HEK293 (cell line): Measurements from ENCODE around the gene LAT.

Source experiments
- CTCF ChIA-PET: fragments of 350-600 bp; formaldehyde crosslinking; extraction: SDS; loops from one replicate; lab custom pipeline; 2021; ENCODE audit warnings: antibody characterized with exemption; lab: Yijun Ruan, JAX
- POLR2A ChIA-PET: fragments of 300-600 bp; formaldehyde crosslinking; extraction: SDS; loops from one replicate; lab custom pipeline; 2020; ENCODE audit warnings: antibody characterized with exemption, inconsistent platforms; lab: Yijun Ruan, JAX
- H3K27ac ChIP-seq: fragments of 200-500 bp; sonication (Bioruptor generic); 2 replicates; pipeline ENCODE4 v1.5.1; 2014; ENCODE audit warnings: low read depth, low read length, control low read depth, inconsistent platforms; ENCODE audit errors: extremely low read depth
- H3K36me3 ChIP-seq, 2 experiments: fragments of 200-500 bp in 1 of 2; sonication (Bioruptor generic) in 1 of 2; 1 replicate in 1 of 2; 2 replicates in 1 of 2; pipeline ENCODE4 v1.5.1; 2014 to 2017; ENCODE audit warnings: inconsistent platforms in 2 of 2, low read length in 2 of 2; ENCODE audit not compliant: control insufficient read depth in 2 of 2, insufficient read depth in 1 of 2
- H3K4me1 ChIP-seq: fragments of 200-500 bp; sonication (Bioruptor generic); 2 replicates; pipeline ENCODE4 v1.5.1; 2014; ENCODE audit warnings: mild to moderate bottlenecking, low read length, inconsistent platforms; ENCODE audit not compliant: control insufficient read depth, insufficient read depth
- H3K4me3 ChIP-seq: 2 replicates; pipeline ENCODE4 v1.5.1; 2011; ENCODE audit warnings: low read depth, mild to moderate bottlenecking, control low read depth, low read length, moderate library complexity
- H3K9me3 ChIP-seq: fragments of 200-500 bp; sonication (Bioruptor generic); 2 replicates; pipeline ENCODE4 v1.5.1; 2014; ENCODE audit warnings: low read depth, low read length, inconsistent platforms; ENCODE audit not compliant: control insufficient read depth, insufficient read depth
- BCL11B ChIP-seq: fragments of 450-650 bp; formaldehyde crosslinking; IDR thresholded peaks from 2 replicates; pipeline ENCODE4 v1.5.1; 2016; ENCODE audit warnings: low read depth, missing biosample characterization, missing genetic modification characterization
- HOXA7 ChIP-seq: sonication (generic); formaldehyde crosslinking; IDR thresholded peaks from 2 replicates; pipeline ENCODE4 v1.8.1; 2022; ENCODE audit warnings: missing genetic modification reagents, borderline replicate concordance
- KLF16 ChIP-seq: fragments of 450-650 bp; formaldehyde crosslinking; IDR thresholded peaks from 2 replicates; pipeline ENCODE4 v1.5.1; 2017; ENCODE audit warnings: missing biosample characterization, missing genetic modification characterization
- YY1 ChIP-seq: fragments of 450-650 bp; formaldehyde crosslinking; IDR thresholded peaks from 2 replicates; pipeline ENCODE4 v1.5.1; 2018; ENCODE audit warnings: missing biosample characterization, missing genetic modification characterization
- ZBTB10 ChIP-seq: fragments of 450-650 bp; formaldehyde crosslinking; IDR thresholded peaks from 2 replicates; pipeline ENCODE4 v1.5.1; 2016; ENCODE audit warnings: missing biosample characterization, missing genetic modification characterization
- ZFP37 ChIP-seq: fragments of 450-650 bp; formaldehyde crosslinking; IDR thresholded peaks from 2 replicates; pipeline ENCODE4 v1.5.1; 2016; ENCODE audit warnings: missing biosample characterization, missing genetic modification characterization
- ZNF112 ChIP-seq: fragments of 450-650 bp; formaldehyde crosslinking; IDR thresholded peaks from 2 replicates; pipeline ENCODE4 v1.5.0; 2017; ENCODE audit warnings: missing biosample characterization, missing genetic modification characterization
- ZNF121 ChIP-seq: fragments of 450-650 bp; formaldehyde crosslinking; IDR thresholded peaks from 2 replicates; pipeline ENCODE4 v1.5.1; 2016; ENCODE audit warnings: missing biosample characterization, missing genetic modification characterization
- ZNF311 ChIP-seq: fragments of 450-650 bp; formaldehyde crosslinking; IDR thresholded peaks from 2 replicates; pipeline ENCODE4 v1.5.1; 2017; ENCODE audit warnings: missing biosample characterization, missing genetic modification characterization, borderline replicate concordance
- ZNF391 ChIP-seq: fragments of 450-650 bp; formaldehyde crosslinking; IDR thresholded peaks from 2 replicates; pipeline ENCODE4 v1.5.1; 2016; ENCODE audit warnings: low read depth, missing biosample characterization, missing genetic modification characterization, borderline replicate concordance
- ZNF521 ChIP-seq: fragments of 450-650 bp; formaldehyde crosslinking; IDR thresholded peaks from 2 replicates; pipeline ENCODE4 v1.5.1; 2017; ENCODE audit warnings: missing biosample characterization, mild to moderate bottlenecking, missing genetic modification characterization
- ZNF544 ChIP-seq: fragments of 450-650 bp; formaldehyde crosslinking; IDR thresholded peaks from 2 replicates; pipeline ENCODE4 v1.5.0; 2017; ENCODE audit warnings: missing biosample characterization, missing genetic modification characterization
- ZNF585B ChIP-seq: fragments of 450-650 bp; formaldehyde crosslinking; IDR thresholded peaks from 2 replicates; pipeline ENCODE4 v1.5.1; 2016; ENCODE audit warnings: missing biosample characterization, missing genetic modification characterization
- ZNF624 ChIP-seq: fragments of 450-650 bp; formaldehyde crosslinking; IDR thresholded peaks from 2 replicates; pipeline ENCODE4 v1.5.1; 2017; ENCODE audit warnings: missing biosample characterization, missing genetic modification characterization
- ZNF626 ChIP-seq: fragments of 450-650 bp; sonication (Bioruptor Pico); formaldehyde crosslinking; IDR thresholded peaks from 2 replicates; pipeline ENCODE4 v1.5.1; 2018; ENCODE audit warnings: missing biosample characterization, missing genetic modification characterization, inconsistent platforms
- TF ChIP-seq, protein P1 (sequence below): fragments of 450-650 bp; formaldehyde crosslinking; IDR thresholded peaks from 2 replicates; pipeline ENCODE4 v1.5.1; 2016; ENCODE audit warnings: missing biosample characterization, missing genetic modification characterization
- TF ChIP-seq, protein P2 (sequence below): fragments of 450-650 bp; formaldehyde crosslinking; IDR thresholded peaks from 2 replicates; pipeline ENCODE4 v1.5.1; 2016; ENCODE audit warnings: missing biosample characterization, missing genetic modification characterization, low read depth
- TF ChIP-seq, protein P3 (sequence below): fragments of 450-650 bp; formaldehyde crosslinking; IDR thresholded peaks from 2 replicates; pipeline ENCODE4 v1.5.1; 2016; ENCODE audit warnings: missing biosample characterization, missing genetic modification characterization, borderline replicate concordance
- TF ChIP-seq, protein P4 (sequence below): fragments of 450-650 bp; formaldehyde crosslinking; IDR thresholded peaks from 2 replicates; pipeline ENCODE4 v1.5.1; 2016; ENCODE audit warnings: missing biosample characterization, missing genetic modification characterization
- TF ChIP-seq, protein P5 (sequence below): fragments of 450-650 bp; formaldehyde crosslinking; IDR thresholded peaks from 2 replicates; pipeline ENCODE4 v1.5.1; 2017; ENCODE audit warnings: missing biosample characterization, missing genetic modification characterization

The LAT gene

GRCh38 chr16:28964072-28964471, 20.8 kb upstream of the LAT start:
- ChIA-PET POLR2A (interaction anchor here (0.9 kb wide), 1 partner anchor 14 kb away, joined by 3 read pairs; no protein-coding TSS in a partner anchor), CTCF (no interaction called here)
- H3K9me3 ChIP-seq: no peaks in the 10 kb centered on the region
- peaks cover 14 to 52% of the 10 kb centered on the region in 2 experiments; a peak in 2 of 3 replicates for H3K36me3 ChIP-seq
- H3K4me3 ChIP-seq: no peak overlapping the region
- no peaks in the 10 kb centered on the region for H3K4me1 ChIP-seq
- no peak overlapping the region for H3K27ac ChIP-seq
- TF ChIP-seq, protein P1, sequence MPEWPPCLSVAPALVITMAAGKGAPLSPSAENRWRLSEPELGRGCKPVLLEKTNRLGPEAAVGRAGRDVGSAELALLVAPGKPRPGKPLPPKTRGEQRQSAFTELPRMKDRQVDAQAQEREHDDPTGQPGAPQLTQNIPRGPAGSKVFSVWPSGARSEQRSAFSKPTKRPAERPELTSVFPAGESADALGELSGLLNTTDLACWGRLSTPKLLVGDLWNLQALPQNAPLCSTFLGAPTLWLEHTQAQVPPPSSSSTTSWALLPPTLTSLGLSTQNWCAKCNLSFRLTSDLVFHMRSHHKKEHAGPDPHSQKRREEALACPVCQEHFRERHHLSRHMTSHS (tag by site-specific recombination): no peak
- no peak for TF ChIP-seq ZNF112 (tag by site-specific recombination)
- TF ChIP-seq HOXA7 (CRISPR knock-in tag): no peak
- TF ChIP-seq ZNF585B (tag by site-specific recombination): no peak

- H3K4me1 ChIP-seq: no peaks in the 10 kb centered on the region
- ChIA-PET POLR2A (interaction anchor here (0.9 kb wide), 1 partner anchor 14 kb away, joined by 3 read pairs; no protein-coding TSS in a partner anchor), CTCF (no interaction called here)
- H3K36me3 ChIP-seq: peaks cover 11 to 47% of the 10 kb centered on the region in 2 experiments; a peak in 2 of 3 replicates
- no peak overlapping the region for H3K27ac ChIP-seq
- H3K4me3 ChIP-seq: no peak overlapping the region
- TF ChIP-seq ZNF521 (tag by site-specific recombination) (no peak), ZNF544 (tag by site-specific recombination) (no peak), KLF16 (tag by site-specific recombination) (no peak), BCL11B (no peak), ZNF391 (tag by site-specific recombination) (no peak)
- TF ChIP-seq, protein P2, sequence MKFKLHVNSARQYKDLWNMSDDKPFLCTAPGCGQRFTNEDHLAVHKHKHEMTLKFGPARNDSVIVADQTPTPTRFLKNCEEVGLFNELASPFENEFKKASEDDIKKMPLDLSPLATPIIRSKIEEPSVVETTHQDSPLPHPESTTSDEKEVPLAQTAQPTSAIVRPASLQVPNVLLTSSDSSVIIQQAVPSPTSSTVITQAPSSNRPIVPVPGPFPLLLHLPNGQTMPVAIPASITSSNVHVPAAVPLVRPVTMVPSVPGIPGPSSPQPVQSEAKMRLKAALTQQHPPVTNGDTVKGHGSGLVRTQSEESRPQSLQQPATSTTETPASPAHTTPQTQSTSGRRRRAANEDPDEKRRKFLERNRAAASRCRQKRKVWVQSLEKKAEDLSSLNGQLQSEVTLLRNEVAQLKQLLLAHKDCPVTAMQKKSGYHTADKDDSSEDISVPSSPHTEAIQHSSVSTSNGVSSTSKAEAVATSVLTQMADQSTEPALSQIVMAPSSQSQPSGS: no peak
- TF ChIP-seq, protein P3, sequence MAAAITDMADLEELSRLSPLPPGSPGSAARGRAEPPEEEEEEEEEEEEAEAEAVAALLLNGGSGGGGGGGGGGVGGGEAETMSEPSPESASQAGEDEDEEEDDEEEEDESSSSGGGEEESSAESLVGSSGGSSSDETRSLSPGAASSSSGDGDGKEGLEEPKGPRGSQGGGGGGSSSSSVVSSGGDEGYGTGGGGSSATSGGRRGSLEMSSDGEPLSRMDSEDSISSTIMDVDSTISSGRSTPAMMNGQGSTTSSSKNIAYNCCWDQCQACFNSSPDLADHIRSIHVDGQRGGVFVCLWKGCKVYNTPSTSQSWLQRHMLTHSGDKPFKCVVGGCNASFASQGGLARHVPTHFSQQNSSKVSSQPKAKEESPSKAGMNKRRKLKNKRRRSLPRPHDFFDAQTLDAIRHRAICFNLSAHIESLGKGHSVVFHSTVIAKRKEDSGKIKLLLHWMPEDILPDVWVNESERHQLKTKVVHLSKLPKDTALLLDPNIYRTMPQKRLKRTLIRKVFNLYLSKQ (tag by site-specific recombination): no peak
- TF ChIP-seq, protein P4, sequence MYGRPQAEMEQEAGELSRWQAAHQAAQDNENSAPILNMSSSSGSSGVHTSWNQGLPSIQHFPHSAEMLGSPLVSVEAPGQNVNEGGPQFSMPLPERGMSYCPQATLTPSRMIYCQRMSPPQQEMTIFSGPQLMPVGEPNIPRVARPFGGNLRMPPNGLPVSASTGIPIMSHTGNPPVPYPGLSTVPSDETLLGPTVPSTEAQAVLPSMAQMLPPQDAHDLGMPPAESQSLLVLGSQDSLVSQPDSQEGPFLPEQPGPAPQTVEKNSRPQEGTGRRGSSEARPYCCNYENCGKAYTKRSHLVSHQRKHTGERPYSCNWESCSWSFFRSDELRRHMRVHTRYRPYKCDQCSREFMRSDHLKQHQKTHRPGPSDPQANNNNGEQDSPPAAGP: no peak
- TF ChIP-seq, protein P5, sequence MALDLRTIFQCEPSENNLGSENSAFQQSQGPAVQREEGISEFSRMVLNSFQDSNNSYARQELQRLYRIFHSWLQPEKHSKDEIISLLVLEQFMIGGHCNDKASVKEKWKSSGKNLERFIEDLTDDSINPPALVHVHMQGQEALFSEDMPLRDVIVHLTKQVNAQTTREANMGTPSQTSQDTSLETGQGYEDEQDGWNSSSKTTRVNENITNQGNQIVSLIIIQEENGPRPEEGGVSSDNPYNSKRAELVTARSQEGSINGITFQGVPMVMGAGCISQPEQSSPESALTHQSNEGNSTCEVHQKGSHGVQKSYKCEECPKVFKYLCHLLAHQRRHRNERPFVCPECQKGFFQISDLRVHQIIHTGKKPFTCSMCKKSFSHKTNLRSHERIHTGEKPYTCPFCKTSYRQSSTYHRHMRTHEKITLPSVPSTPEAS: no peak
- no peaks in the 10 kb centered on the region for H3K9me3 ChIP-seq
These were observed 20.4 kb upstream of the LAT start for GRCh38 chr16:28964496-28964895.

DNA sequence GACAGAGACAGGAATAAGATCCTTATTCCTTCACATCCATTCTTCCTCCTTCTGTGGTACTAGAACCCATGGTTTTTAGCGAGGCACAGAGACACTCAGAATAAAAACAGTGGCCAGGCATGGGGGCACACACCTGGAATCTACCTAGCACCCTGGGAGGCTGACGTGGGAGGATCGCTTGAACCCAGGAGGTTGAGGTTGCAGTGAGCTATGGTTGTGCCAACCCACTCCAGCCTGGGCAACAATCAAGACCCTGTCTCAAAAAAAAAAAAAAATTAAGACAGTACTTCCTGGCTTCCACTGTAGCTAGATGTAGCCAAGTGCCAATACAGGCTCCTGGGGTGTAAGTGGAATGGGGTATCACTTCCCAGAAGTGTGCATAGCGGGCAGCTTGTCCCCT, 17.7 kb upstream of the LAT start:
- POLR2A ChIA-PET: interaction anchor here (0.6 to 0.7 kb wide), 2 partner anchors 10 to 26 kb away, joined by 3 to 4 read pairs; no protein-coding TSS in a partner anchor
- Histone ChIP-seq H3K27ac (no peak overlapping the region), H3K36me3 (peaks cover 0 to 30% of the 10 kb centered on the region in 2 experiments; a peak in 2 of 3 replicates), H3K4me3 (no peak overlapping the region), H3K4me1 (no peaks in the 10 kb centered on the region), H3K9me3 (no peaks in the 10 kb centered on the region)
- TF ChIP-seq YY1 (tag by site-specific recombination) (no peak), ZFP37 (no peak), ZNF626 (tag by site-specific recombination) (no peak), ZBTB10 (tag by site-specific recombination) (no peak), ZNF311 (tag by site-specific recombination) (no peak), ZNF624 (tag by site-specific recombination) (no peak), ZNF121 (tag by site-specific recombination) (0 out of 2 replicates have a peak, but pooled peaks have one; percentile 25)
- CTCF ChIA-PET: interaction anchor here (1.0 kb wide), 1 partner anchor 10 kb away, joined by 3 read pairs; no protein-coding TSS in a partner anchor
